HEK293T (cell line): ENCODE data around the gene ARHGAP23.

Experiments used
- ARNT ChIP-seq: fragments of 450-650 bp; IDR thresholded peaks from 2 replicates; pipeline ENCODE4 v1.6.1; 2017; ENCODE audit warnings: mild to moderate bottlenecking
- CTBP1 ChIP-seq: fragments of 450-650 bp; IDR thresholded peaks from 2 replicates; pipeline ENCODE4 v1.6.1; 2016; ENCODE audit warnings: borderline replicate concordance
- ELF4 ChIP-seq: fragments of 450-650 bp; IDR thresholded peaks from 2 replicates; pipeline ENCODE4 v1.6.1; 2017; ENCODE audit warnings: antibody characterized with exemption
- FOXA1 ChIP-seq: fragments of 450-650 bp; IDR thresholded peaks from 2 replicates; pipeline ENCODE4 v1.6.1; 2016; ENCODE audit warnings: mild to moderate bottlenecking
- FOXK2 ChIP-seq: fragments of 450-650 bp; IDR thresholded peaks from 2 replicates; pipeline ENCODE4 v1.6.1; 2016; ENCODE audit warnings: mild to moderate bottlenecking
- FOXM1 ChIP-seq: fragments of 450-650 bp; IDR thresholded peaks from 2 replicates; pipeline ENCODE4 v1.6.1; 2017; ENCODE audit warnings: mild to moderate bottlenecking, borderline replicate concordance
- LEF1 ChIP-seq: fragments of 450-650 bp; IDR thresholded peaks from 2 replicates; pipeline ENCODE4 v1.6.1; 2017; ENCODE audit warnings: mild to moderate bottlenecking, borderline replicate concordance
- PKNOX1 ChIP-seq: fragments of 450-650 bp; IDR thresholded peaks from 2 replicates; pipeline ENCODE4 v1.6.1; 2016
- SP1 ChIP-seq: fragments of 450-650 bp; IDR thresholded peaks from 2 replicates; pipeline ENCODE4 v1.6.1; 2017
- SUZ12 ChIP-seq: fragments of 450-650 bp; IDR thresholded peaks from 2 replicates; pipeline ENCODE4 v1.6.1; 2016; ENCODE audit warnings: mild to moderate bottlenecking

DNA sequence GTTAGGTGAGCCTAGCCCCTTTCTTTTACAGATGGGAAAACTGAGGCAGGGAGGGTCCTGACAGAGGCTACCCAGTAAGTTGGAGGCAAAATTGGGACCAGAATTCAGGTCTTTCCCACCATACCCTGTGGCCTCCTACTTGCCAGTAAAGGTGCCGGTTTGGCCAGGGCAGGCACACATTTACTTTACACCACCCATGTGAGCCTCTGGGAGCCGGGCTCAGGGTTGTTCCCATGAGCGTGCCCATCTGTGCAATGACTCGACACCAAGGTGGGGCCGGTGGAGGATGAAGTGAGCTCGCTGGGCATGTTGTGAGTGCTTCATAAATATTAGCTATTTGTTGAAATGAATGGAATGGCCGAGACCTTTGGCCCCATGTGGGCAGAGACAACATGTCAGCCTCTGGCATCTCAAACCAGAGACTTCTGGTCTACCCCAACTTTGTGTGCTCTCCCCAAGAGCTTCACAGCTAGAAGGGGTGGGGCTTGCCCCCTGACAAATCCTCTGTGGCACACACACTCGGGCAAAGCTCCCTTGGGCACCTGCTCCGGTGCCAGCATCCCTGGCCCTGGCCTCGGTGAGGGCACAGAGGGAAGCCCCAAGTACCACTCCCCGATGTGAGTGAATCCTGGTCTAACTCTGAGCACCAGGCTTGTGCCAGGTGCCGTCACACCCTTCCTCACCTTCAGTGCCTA, 117.4 kb downstream of the ARHGAP23 start:
- TF ChIP-seq FOXA1 (no peak), FOXM1 (no peak), SP1 (no peak), PKNOX1 (no peak), LEF1 (no peak), CTBP1 (no peak), SUZ12 (no peak), ELF4 (no peak), FOXK2 (no peak), ARNT (no peak)
